Cerebellar nuclear complex (tissue), 1 donor: ENCODE data around the gene B3GNT8.
"Not testable (repeated sequence)": the region's sequence is repeated elsewhere in the genome, so short reads cannot be mapped to it uniquely, and the experiment has no call there.

Experiments used
- DNase-seq, 2 experiments: peaks; one replicate each; lab custom pipeline; 2025; lab: John Stamatoyannopoulos, UW

Gene B3GNT8

GRCh38 chr19:41436674-41436951, 9.4 kb upstream of the B3GNT8 start:
- DNase-seq = no peak

GRCh38 chr19:41435936-41436673, 8.9 kb upstream of the B3GNT8 start:
- no peak for DNase-seq

- not testable (repeated sequence) for DNase-seq
Observed at GRCh38 chr19:41435376-41435775, 8.2 kb upstream of the B3GNT8 start.

- DNase-seq = no peak
Observed at GRCh38 chr19:41434450-41434849, 7.3 kb upstream of the B3GNT8 start.

GRCh38 chr19:41433171-41433570, 6.0 kb upstream of the B3GNT8 start:
- DNase-seq = no peak

- no peak for DNase-seq
Observed at GRCh38 chr19:41431426-41432386, 4.5 kb upstream of the B3GNT8 start.

GRCh38 chr19:41430922-41431321, 3.7 kb upstream of the B3GNT8 start:
- no peak for DNase-seq

- DNase-seq = no peak
Observed at GRCh38 chr19:41428481-41428859, 1.3 kb upstream of the B3GNT8 start.

- no peak for DNase-seq
Observed at GRCh38 chr19:41427647-41428480, 690 bp upstream of the B3GNT8 start.

GRCh38 chr19:41426116-41426841, 895 bp downstream of the B3GNT8 start:
- DNase-seq = no peak

- no peak for DNase-seq
Observed at GRCh38 chr19:41425174-41426115, 1.7 kb downstream of the B3GNT8 start.

GRCh38 chr19:41424335-41425173, 2.6 kb downstream of the B3GNT8 start:
- no peak for DNase-seq

- DNase-seq = no peak
Observed at GRCh38 chr19:41422955-41423354, 4.2 kb downstream of the B3GNT8 start.

- DNase-seq = no peak
Observed at GRCh38 chr19:41422456-41422855, 4.7 kb downstream of the B3GNT8 start.

- DNase-seq = no peak
Observed at GRCh38 chr19:41421973-41422372, 5.2 kb downstream of the B3GNT8 start.

- DNase-seq = no peak
Observed at GRCh38 chr19:41421314-41421713, 5.9 kb downstream of the B3GNT8 start.

- DNase-seq = no peak
Observed at GRCh38 chr19:41420101-41420880, 6.9 kb downstream of the B3GNT8 start.

- DNase-seq = no peak
Observed at GRCh38 chr19:41416194-41416674, 10.9 kb downstream of the B3GNT8 start.

- DNase-seq = no peak
Observed at GRCh38 chr19:41415154-41415571, 12.0 kb downstream of the B3GNT8 start.
